Measurements from ENCODE around the gene GPNMB.

DNA sequence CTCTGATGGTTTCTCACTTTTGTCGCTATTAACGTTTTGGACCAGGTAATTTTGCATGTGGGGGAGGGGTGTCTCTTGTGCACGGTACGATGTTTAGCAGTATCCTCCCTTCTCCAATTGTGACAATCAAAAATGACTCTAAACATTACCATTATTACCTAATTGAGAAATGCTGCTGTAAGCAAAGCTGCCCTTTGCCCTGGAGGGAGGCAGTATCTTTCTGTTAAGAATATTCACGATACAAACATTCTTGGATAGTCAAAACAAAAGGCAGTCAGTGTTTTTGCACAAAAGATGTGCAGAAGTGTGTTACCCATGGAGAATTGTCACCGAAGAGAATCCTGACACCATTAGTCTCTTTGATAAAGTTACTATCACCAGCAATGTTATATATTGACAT is 62.2 kb downstream of the GPNMB start:
- TF ChIP-seq, protein P1, sequence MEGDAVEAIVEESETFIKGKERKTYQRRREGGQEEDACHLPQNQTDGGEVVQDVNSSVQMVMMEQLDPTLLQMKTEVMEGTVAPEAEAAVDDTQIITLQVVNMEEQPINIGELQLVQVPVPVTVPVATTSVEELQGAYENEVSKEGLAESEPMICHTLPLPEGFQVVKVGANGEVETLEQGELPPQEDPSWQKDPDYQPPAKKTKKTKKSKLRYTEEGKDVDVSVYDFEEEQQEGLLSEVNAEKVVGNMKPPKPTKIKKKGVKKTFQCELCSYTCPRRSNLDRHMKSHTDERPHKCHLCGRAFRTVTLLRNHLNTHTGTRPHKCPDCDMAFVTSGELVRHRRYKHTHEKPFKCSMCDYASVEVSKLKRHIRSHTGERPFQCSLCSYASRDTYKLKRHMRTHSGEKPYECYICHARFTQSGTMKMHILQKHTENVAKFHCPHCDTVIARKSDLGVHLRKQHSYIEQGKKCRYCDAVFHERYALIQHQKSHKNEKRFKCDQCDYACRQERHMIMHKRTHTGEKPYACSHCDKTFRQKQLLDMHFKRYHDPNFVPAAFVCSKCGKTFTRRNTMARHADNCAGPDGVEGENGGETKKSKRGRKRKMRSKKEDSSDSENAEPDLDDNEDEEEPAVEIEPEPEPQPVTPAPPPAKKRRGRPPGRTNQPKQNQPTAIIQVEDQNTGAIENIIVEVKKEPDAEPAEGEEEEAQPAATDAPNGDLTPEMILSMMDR (conservative IDR thresholded peaks at IDR 0.05) = no peak
- no peak for TF ChIP-seq EZH2 (IDR thresholded peaks at IDR 0.05; ENCODE audit: low read depth)
